ENCODE results near the gene SLC25A13. TPM values are rescaled to one million over a fixed set of nuclear protein-coding genes. Genes with fewer than 3 reads are reported as not detected.

The SLC25A13 gene
- total and polyA plus RNA-seq, 2 donors (not counting 1 experiment from before 2014, with no cell fraction given), result 6.9 to 12.0 TPM

DNA sequence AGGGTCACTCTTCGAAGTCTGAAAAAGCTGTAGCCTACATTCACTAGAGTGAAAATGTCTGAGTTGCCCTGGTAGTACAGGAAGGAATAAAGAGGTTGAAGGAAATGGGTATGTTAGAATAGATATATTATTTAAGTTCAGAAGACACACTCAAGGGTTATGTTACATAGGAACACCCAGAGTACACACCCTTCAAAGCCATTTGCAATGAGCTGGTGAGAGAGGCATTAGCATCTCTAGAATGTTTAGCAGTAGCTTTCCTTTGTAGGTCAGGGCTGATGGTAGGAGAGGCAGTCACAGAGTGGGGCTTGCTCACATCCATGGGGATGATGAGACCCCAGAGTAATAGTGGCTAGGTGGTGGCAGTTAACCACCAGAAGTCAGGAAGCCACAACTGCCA is 221.2 kb downstream of the SLC25A13 start:
- no peaks in the 10 kb centered on the region for H3K27me3 ChIP-seq (ENCODE audit: control insufficient read depth, insufficient read depth, low read length)
- no peaks in the 10 kb centered on the region for H3K9me3 ChIP-seq (ENCODE audit: control insufficient read depth, insufficient read depth, low read depth, low read length)
- H2AFZ ChIP-seq (ENCODE audit: low read length), result no peak overlapping the region
- no peak overlapping the region for H3K27ac ChIP-seq (ENCODE audit: insufficient read depth, low read length)
- H3K4me3 ChIP-seq (replicated peaks in 1 of 4; ENCODE audit: control extremely low read depth in 1 of 4, insufficient read depth in 1 of 4, low read depth in 3 of 4, low read length in 4 of 4), result no peak overlapping the region
- TF ChIP-seq EZH2 (IDR thresholded peaks at IDR 0.05; ENCODE audit: low read length, missing control alignments), result no peak
- TF ChIP-seq, protein P1, sequence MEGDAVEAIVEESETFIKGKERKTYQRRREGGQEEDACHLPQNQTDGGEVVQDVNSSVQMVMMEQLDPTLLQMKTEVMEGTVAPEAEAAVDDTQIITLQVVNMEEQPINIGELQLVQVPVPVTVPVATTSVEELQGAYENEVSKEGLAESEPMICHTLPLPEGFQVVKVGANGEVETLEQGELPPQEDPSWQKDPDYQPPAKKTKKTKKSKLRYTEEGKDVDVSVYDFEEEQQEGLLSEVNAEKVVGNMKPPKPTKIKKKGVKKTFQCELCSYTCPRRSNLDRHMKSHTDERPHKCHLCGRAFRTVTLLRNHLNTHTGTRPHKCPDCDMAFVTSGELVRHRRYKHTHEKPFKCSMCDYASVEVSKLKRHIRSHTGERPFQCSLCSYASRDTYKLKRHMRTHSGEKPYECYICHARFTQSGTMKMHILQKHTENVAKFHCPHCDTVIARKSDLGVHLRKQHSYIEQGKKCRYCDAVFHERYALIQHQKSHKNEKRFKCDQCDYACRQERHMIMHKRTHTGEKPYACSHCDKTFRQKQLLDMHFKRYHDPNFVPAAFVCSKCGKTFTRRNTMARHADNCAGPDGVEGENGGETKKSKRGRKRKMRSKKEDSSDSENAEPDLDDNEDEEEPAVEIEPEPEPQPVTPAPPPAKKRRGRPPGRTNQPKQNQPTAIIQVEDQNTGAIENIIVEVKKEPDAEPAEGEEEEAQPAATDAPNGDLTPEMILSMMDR (conservative IDR thresholded peaks at IDR 0.05 in 1 of 2, IDR thresholded peaks at IDR 0.05 in 1 of 2; ENCODE audit: low read depth in 1 of 2, low read length in 2 of 2), result no peak
- H3K79me2 ChIP-seq (ENCODE audit: control insufficient read depth, insufficient read depth, low read length), result no peaks in the 10 kb centered on the region
- H4K20me1 ChIP-seq (ENCODE audit: control insufficient read depth, extremely low read depth, insufficient read depth, low read length), result no peaks in the 10 kb centered on the region
- no peaks in the 10 kb centered on the region for H3K36me3 ChIP-seq (ENCODE audit: control insufficient read depth, insufficient read depth, low read length)
- no peak overlapping the region for H3K4me2 ChIP-seq (ENCODE audit: extremely low read depth, insufficient read depth, low read length)
- H3K9ac ChIP-seq (ENCODE audit: insufficient read depth, low read length), result no peak overlapping the region
- no peaks in the 10 kb centered on the region for H3K4me1 ChIP-seq (ENCODE audit: control insufficient read depth, extremely low read depth, insufficient read depth, low read length)
- no peak for DNase-seq (ENCODE audit: low read depth in 2 of 2)

DNA sequence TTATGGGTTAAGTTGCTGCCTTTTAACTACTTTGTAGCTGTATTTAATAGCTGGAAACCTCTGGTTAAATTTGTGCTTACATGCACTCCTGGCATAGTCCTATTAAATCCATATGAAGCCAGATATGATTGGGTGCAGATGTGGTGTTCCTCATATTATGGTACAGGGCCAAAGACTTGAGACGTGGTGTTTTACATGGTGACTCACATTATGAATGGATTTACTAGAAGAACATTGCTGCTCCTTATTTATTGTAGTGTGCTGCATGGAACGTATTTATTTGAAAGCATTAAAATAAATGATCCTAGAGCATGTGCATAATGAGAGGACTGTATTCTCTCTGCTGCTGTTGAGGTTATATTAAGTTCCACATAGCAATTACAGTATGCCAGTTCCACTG is 224.1 kb downstream of the SLC25A13 start:
- Histone ChIP-seq H3K36me3 (ENCODE audit: control insufficient read depth, insufficient read depth, low read length) (no peaks in the 10 kb centered on the region), H3K4me3 (replicated peaks in 1 of 4; ENCODE audit: control extremely low read depth in 1 of 4, insufficient read depth in 1 of 4, low read depth in 3 of 4, low read length in 4 of 4) (no peak overlapping the region), H3K4me2 (ENCODE audit: extremely low read depth, insufficient read depth, low read length) (no peak overlapping the region), H2AFZ (ENCODE audit: low read length) (no peak overlapping the region), H4K20me1 (ENCODE audit: control insufficient read depth, extremely low read depth, insufficient read depth, low read length) (no peaks in the 10 kb centered on the region), H3K27me3 (ENCODE audit: control insufficient read depth, insufficient read depth, low read length) (no peaks in the 10 kb centered on the region), H3K79me2 (ENCODE audit: control insufficient read depth, insufficient read depth, low read length) (no peaks in the 10 kb centered on the region), H3K27ac (ENCODE audit: insufficient read depth, low read length) (no peak overlapping the region), H3K9ac (ENCODE audit: insufficient read depth, low read length) (no peak overlapping the region), H3K9me3 (ENCODE audit: control insufficient read depth, insufficient read depth, low read depth, low read length) (no peaks in the 10 kb centered on the region), H3K4me1 (ENCODE audit: control insufficient read depth, extremely low read depth, insufficient read depth, low read length) (peaks cover 2% of the 10 kb centered on the region)
- peak; percentile 20 to 83 for DNase-seq (ENCODE audit: low read depth in 2 of 2)
- no peak for TF ChIP-seq EZH2 (IDR thresholded peaks at IDR 0.05; ENCODE audit: low read length, missing control alignments)
- TF ChIP-seq, protein P1 (conservative IDR thresholded peaks at IDR 0.05 in 1 of 2, IDR thresholded peaks at IDR 0.05 in 1 of 2; ENCODE audit: low read depth in 1 of 2, low read length in 2 of 2), result no peak

DNA sequence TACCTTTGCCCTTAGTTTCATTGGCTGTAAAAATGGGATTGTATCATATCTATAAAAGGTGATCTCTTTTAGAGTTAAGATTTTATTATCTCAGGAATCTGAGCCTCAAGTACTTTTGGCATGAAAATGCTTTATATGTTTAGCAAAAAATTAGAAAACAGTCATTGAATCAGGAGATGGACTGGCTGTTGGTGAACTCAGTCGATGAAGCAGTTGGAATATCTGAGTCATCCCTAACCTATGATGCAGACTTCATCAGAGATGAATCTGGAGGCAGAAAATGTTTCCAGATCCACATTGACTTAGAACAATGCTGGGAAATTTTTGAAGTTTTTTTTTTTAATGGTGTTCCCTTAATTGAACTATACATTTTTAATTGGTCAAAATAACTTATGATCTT is 228.5 kb downstream of the SLC25A13 start:
- no peak overlapping the region for H3K4me3 ChIP-seq (replicated peaks in 1 of 4; ENCODE audit: control extremely low read depth in 1 of 4, insufficient read depth in 1 of 4, low read depth in 3 of 4, low read length in 4 of 4)
- no peaks in the 10 kb centered on the region for H3K27me3 ChIP-seq (ENCODE audit: control insufficient read depth, insufficient read depth, low read length)
- H3K4me2 ChIP-seq (ENCODE audit: extremely low read depth, insufficient read depth, low read length), result no peak overlapping the region
- H3K4me1 ChIP-seq (ENCODE audit: control insufficient read depth, extremely low read depth, insufficient read depth, low read length), result peaks cover 2% of the 10 kb centered on the region
- H3K9ac ChIP-seq (ENCODE audit: insufficient read depth, low read length), result no peak overlapping the region
- no peaks in the 10 kb centered on the region for H4K20me1 ChIP-seq (ENCODE audit: control insufficient read depth, extremely low read depth, insufficient read depth, low read length)
- no peaks in the 10 kb centered on the region for H3K36me3 ChIP-seq (ENCODE audit: control insufficient read depth, insufficient read depth, low read length)
- no peak overlapping the region for H2AFZ ChIP-seq (ENCODE audit: low read length)
- TF ChIP-seq EZH2 (IDR thresholded peaks at IDR 0.05; ENCODE audit: low read length, missing control alignments), result no peak
- TF ChIP-seq, protein P1 (conservative IDR thresholded peaks at IDR 0.05 in 1 of 2, IDR thresholded peaks at IDR 0.05 in 1 of 2; ENCODE audit: low read depth in 1 of 2, low read length in 2 of 2), result no peak
- DNase-seq (ENCODE audit: low read depth in 2 of 2), result peak; percentile 73 to 91
- H3K27ac ChIP-seq (ENCODE audit: insufficient read depth, low read length), result peak overlapping the region; percentile 22
- H3K79me2 ChIP-seq (ENCODE audit: control insufficient read depth, insufficient read depth, low read length), result no peaks in the 10 kb centered on the region
- H3K9me3 ChIP-seq (ENCODE audit: control insufficient read depth, insufficient read depth, low read depth, low read length), result no peaks in the 10 kb centered on the region
